Measurements from ENCODE around the gene HCFC2.
"Not testable (repeated sequence)": the region's sequence is repeated elsewhere in the genome, so short reads cannot be mapped to it uniquely, and the experiment has no call there.

Gene HCFC2

GRCh38 chr12:104064031-104064841, at the start of gene HCFC2:
Gene HCFC2, plus strand, starts transcription at chr12:104064531. Its CDS starts 30 bp downstream, at chr12:104064561.
- peak; percentile 93 for DNase-seq

GRCh38 chr12:104021862-104022261, 42.5 kb upstream of the HCFC2 start:
- DNase-seq = not testable (repeated sequence)

GRCh38 chr12:104022786-104023185, 41.5 kb upstream of the HCFC2 start:
- no peak for DNase-seq

DNA sequence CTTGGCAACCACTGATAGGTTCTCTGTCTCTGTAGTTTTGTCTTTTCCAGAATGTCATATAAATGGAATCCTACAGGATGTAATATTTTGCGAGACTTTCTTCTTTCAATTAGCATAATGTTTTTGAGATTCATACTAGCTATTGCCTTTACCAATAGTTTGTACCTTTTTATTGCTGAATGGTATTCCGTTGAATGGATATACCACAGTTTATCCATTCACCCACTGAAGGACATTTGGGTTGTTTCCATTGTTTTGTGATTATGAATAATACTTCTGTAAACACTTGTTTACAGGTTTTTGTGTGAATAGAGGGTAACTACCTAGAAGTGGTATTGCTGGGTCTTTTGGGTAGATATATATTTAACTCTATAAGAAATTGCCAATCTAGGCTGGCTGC, 40.6 kb upstream of the HCFC2 start:
- DNase-seq = no peak

- DNase-seq = no peak
Measured at GRCh38 chr12:104024348-104024747, 40.0 kb upstream of the HCFC2 start.

GRCh38 chr12:104025771-104026170, 38.6 kb upstream of the HCFC2 start:
- no peak for DNase-seq

GRCh38 chr12:104026841-104027599, 37.3 kb upstream of the HCFC2 start:
- no peak for DNase-seq

GRCh38 chr12:104030596-104030995, 33.7 kb upstream of the HCFC2 start:
- DNase-seq = not testable (repeated sequence)

DNA sequence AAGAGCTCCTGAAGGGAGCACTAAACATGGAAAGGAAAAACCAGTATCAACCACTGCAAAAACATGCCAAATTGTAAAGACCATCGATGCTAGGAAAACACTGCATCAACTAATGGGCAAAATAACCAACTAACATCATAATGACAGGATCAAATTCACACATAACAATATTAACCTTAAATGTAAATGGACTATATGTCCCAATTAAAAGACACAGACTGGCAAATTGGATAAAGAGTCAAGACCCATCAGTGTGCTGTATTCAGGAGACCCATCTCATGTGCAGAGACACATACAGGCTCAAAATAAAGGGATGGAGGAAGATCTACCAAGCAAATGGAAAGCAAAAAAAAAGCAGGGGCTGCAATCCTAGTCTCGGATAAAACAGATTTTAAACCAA, 28.2 kb upstream of the HCFC2 start:
- DNase-seq = not testable (repeated sequence)

DNA sequence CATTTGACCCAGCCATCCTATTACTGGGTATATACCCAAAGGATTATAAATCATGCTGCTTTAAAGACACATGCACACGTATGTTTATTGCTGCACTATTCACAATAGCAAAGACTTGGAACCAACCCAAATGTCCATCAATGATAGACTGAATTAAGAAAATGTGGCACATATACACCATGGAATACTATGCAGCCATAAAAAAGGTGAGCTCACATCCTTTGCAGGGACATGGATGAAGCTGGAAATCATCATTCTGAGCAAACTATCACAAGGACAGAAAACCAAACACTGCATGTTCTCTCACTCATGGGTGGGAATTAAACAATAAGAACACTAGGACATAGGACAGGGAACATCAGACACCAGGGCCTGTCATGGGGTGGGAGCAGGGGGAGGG, 24.6 kb upstream of the HCFC2 start:
- not testable (repeated sequence) for DNase-seq

GRCh38 chr12:104042580-104042979, 21.8 kb upstream of the HCFC2 start:
- DNase-seq = no peak

DNA sequence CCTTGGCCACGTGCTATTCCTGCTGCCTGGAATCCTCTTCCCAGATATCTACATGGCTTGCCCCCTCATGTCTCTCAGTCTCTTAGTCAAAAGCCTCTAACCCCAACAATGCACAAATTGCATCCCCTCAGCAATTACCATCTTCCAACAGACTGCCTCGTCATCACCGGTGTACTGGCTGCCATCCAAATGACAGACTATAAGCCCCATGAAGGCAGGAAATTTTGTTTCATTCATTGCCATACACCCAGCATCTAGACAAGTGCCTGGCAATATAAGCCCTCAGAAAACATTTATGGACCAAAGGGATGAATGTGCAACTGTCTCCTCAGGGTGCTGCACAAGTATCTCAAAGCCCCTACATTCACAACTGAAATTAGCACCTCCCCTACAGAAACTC, 20.2 kb upstream of the HCFC2 start:
- DNase-seq = no peak

DNA sequence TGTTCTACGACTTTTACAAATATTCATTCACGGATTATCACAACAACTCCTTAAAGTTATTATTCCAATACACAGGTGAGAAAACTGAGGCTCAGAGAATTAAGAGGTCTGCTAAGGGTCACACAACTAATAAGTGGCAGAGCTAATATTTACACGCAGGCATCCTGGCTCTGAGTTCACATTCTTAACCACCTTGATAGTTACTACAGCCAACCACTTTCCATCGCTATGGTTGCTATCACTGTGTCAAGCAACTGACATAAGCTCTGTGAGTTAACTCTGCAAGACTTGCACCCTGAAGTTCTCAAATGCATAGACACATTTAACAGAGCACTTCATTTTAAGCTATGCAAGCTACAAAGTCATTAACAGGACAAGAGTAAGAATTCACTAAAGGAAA, 18.0 kb upstream of the HCFC2 start:
- DNase-seq = no peak

- DNase-seq = no peak
Measured at GRCh38 chr12:104048162-104048561, 16.2 kb upstream of the HCFC2 start.

- no peak for DNase-seq
Measured at GRCh38 chr12:104048811-104049210, 15.5 kb upstream of the HCFC2 start.

GRCh38 chr12:104049278-104049902, 14.9 kb upstream of the HCFC2 start:
- DNase-seq = no peak

- peak; percentile 18 for DNase-seq
Measured at GRCh38 chr12:104049903-104050356, 14.4 kb upstream of the HCFC2 start, which contains the start of gene GLT8D2. Gene GLT8D2, minus strand, starts transcription at chr12:104050187. Its CDS starts 30,539 bp downstream, at chr12:104019648.

- DNase-seq = no peak
Measured at GRCh38 chr12:104050436-104050835, 13.9 kb upstream of the HCFC2 start.

DNA sequence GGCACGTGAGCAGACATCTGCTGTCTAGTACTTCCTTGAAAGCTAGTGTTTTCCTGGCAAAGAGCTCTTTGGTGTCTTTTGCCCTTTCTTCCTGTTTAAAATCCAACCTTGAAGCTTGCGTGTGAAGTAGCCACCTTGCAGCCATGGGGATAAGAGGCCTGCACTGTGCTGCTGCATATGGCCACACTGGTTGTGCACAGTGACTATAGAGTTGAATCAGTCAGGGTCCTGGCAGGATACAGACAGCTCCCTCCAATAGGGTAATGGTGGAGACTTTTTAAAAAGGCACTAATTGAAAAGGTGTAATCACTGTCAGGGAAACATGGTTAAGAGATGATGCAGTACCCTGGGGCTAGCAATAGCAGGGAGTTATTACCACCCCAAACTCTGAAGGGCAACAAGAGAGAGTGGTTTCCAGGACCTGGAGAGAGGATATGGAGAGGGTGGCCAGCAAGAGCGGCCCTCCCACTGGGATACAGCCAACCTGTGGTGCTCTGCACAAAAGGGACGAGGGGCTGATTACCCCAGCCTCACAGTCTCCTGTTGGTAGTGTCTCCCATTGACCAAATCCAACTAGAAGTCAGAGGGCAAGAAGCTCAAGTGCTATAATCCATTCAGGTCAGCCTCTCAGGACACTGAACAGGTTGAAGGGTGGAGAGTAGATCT, 9.5 kb upstream of the HCFC2 start:
- no peak for DNase-seq

DNA sequence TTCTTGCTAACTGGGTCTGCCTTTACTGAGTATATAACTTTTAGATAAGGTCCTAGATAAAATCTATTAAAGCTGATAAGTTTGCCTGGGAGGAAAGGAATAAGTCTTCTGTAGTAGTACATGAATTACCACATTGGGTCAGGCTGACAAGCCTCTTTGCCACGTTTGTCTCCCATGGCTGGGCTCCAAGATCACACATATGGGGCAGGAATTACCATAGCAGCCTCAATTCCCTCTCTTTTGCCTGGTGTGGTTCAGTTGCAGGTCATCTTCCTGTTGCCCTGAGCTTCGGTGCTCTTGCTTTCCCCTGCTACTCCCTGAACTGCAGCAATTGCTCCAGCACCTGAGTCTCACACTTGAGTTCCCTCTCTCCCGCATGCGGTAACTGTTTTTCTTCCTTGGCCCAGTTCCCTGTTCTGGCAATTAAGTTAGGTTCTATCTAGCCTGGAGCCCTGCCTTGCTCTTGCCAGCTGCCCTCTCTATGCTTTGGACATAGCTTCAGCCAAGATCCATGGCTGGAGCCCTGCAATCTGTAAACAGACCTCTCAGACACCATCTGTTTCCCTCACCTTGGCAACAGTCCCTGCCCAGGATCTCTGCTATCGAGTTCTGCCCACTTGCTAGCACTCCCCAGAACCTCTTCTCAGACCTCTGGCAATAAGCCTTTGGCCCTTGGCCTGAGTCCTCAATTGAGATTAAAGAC, 8.5 kb upstream of the HCFC2 start:
- DNase-seq = no peak

GRCh38 chr12:104056419-104056972, 7.8 kb upstream of the HCFC2 start:
- DNase-seq = no peak

DNA sequence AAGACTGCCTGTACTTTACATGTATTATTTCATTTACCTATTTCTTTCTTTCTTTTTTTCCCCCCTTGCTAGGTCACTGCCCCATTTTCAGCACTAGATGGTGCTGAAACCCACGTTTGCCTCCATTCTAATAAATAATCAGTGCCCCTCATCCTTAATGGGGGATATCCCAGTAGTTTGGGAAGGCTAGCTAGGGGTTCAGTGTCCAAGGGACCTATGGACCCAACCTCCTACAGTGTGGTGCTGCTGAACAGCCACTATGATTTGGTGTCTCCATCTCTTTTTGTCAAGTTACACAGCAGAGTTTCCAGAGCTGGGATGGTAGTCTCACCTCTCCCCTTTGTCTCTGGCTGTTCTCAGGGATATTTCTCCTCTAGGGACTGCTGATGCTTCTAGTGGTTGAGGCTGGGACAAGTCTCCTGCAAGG, 6.5 kb upstream of the HCFC2 start:
- DNase-seq = peak; percentile 50
